ENCODE data around the gene PLCB3.

Gene PLCB3

DNA sequence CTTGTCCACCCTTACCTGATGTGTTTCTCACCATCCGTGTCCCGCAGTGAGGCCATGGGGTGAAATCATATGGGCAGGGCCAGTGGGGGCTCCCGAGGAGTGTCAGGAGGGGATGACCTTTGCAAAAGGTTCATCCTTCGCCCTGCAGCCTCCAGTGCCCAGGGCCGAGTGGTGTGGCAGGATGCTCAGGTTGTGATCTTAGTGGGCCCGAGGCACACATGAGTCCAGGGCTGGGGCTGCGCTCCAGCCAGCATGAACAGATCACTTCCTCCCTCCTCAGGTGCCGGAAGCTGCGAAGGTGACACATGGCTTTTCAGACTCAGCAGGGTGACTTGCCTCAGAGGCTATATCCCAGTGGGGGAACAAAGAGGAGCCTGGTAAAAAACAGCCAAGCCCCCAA is 13.3 kb upstream of the PLCB3 start:
- H2AFZ ChIP-seq (ENCODE audit: low read depth, low read length, severe bottlenecking) = no peak overlapping the region
- peaks cover 34% of the 10 kb centered on the region for H3F3A ChIP-seq (ENCODE audit: insufficient read depth)
- no peaks in the 10 kb centered on the region for H4K20me1 ChIP-seq (ENCODE audit: low read depth, low read length)
- peaks cover 13% of the 10 kb centered on the region; the same call in 1 of the 2 replicates for H3K79me2 ChIP-seq (ENCODE audit: insufficient read depth, low read length)
- no peaks in the 10 kb centered on the region for H3K9me2 ChIP-seq (replicated peaks; ENCODE audit: insufficient read depth, low read length)
- no peak overlapping the region for H3K4me2 ChIP-seq (ENCODE audit: low read depth, low read length, poor library complexity, severe bottlenecking)
- H3K36me3 ChIP-seq (ENCODE audit: low read length) = no peaks in the 10 kb centered on the region
- no peak overlapping the region for H3K4me3 ChIP-seq (ENCODE audit: insufficient read depth, low read length, poor library complexity, severe bottlenecking)
- H3K27ac ChIP-seq (ENCODE audit: low read depth, low read length) = 0 out of 2 replicates have a peak overlapping the region, but pooled peaks have one; percentile 3
- no peak overlapping the region for H3K9ac ChIP-seq (ENCODE audit: low read length)
- no peaks in the 10 kb centered on the region for H3K9me3 ChIP-seq (ENCODE audit: insufficient read depth, low read length)
- H3K27me3 ChIP-seq (ENCODE audit: low read length) = no peaks in the 10 kb centered on the region
- TF ChIP-seq EZH2phosphoT487 (conservative IDR thresholded peaks at IDR 0.05; ENCODE audit: low read length) = no peak
- TF ChIP-seq, protein P1, sequence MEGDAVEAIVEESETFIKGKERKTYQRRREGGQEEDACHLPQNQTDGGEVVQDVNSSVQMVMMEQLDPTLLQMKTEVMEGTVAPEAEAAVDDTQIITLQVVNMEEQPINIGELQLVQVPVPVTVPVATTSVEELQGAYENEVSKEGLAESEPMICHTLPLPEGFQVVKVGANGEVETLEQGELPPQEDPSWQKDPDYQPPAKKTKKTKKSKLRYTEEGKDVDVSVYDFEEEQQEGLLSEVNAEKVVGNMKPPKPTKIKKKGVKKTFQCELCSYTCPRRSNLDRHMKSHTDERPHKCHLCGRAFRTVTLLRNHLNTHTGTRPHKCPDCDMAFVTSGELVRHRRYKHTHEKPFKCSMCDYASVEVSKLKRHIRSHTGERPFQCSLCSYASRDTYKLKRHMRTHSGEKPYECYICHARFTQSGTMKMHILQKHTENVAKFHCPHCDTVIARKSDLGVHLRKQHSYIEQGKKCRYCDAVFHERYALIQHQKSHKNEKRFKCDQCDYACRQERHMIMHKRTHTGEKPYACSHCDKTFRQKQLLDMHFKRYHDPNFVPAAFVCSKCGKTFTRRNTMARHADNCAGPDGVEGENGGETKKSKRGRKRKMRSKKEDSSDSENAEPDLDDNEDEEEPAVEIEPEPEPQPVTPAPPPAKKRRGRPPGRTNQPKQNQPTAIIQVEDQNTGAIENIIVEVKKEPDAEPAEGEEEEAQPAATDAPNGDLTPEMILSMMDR (IDR thresholded peaks at IDR 0.05; ENCODE audit: insufficient read depth, low read length, poor library complexity, severe bottlenecking) = no peak

DNA sequence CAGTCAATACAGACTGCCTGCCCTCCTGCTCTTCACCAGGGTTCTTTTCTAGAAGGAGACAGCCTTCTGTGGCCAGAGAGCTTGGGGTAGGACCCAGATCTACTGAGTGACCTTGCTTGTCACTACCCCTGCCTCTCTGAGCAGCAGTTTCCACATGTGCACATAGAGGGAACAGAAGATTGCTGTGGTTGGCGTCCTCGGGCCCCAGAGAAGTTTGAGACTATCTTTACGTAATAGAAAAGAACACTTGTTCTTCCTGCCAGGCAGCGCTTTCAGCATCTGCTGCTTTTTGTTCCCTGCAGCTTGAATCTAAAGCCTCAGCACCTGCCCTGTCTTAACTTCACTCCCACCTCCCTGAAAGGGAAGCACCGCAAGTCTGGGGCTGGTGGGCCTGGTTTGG is 12.3 kb upstream of the PLCB3 start:
- no peaks in the 10 kb centered on the region for H4K20me1 ChIP-seq (ENCODE audit: low read depth, low read length)
- no peaks in the 10 kb centered on the region for H3K36me3 ChIP-seq (ENCODE audit: low read length)
- H3K4me2 ChIP-seq (ENCODE audit: low read depth, low read length, poor library complexity, severe bottlenecking) = no peak overlapping the region
- no peaks in the 10 kb centered on the region for H3K27me3 ChIP-seq (ENCODE audit: low read length)
- H3K27ac ChIP-seq (ENCODE audit: low read depth, low read length) = peak overlapping the region; percentile 3; the same call in 1 of the 2 replicates
- H2AFZ ChIP-seq (ENCODE audit: low read depth, low read length, severe bottlenecking) = no peak overlapping the region
- no peak overlapping the region for H3K9ac ChIP-seq (ENCODE audit: low read length)
- H3K9me3 ChIP-seq (ENCODE audit: insufficient read depth, low read length) = no peaks in the 10 kb centered on the region
- H3K79me2 ChIP-seq (ENCODE audit: insufficient read depth, low read length) = peaks cover 13% of the 10 kb centered on the region; the same call in 1 of the 2 replicates
- no peaks in the 10 kb centered on the region for H3K9me2 ChIP-seq (replicated peaks; ENCODE audit: insufficient read depth, low read length)
- H3F3A ChIP-seq (ENCODE audit: insufficient read depth) = peaks cover 36% of the 10 kb centered on the region
- TF ChIP-seq, protein P1 (IDR thresholded peaks at IDR 0.05; ENCODE audit: insufficient read depth, low read length, poor library complexity, severe bottlenecking) = no peak
- TF ChIP-seq EZH2phosphoT487 (conservative IDR thresholded peaks at IDR 0.05; ENCODE audit: low read length) = no peak
- H3K4me3 ChIP-seq (ENCODE audit: insufficient read depth, low read length, poor library complexity, severe bottlenecking) = no peak overlapping the region

GRCh38 chr11:64239662-64240434 is 11.5 kb upstream of the PLCB3 start:
- Histone ChIP-seq H3K9me2 (replicated peaks; ENCODE audit: insufficient read depth, low read length) (no peaks in the 10 kb centered on the region), H3F3A (ENCODE audit: insufficient read depth) (peaks cover 42% of the 10 kb centered on the region), H3K9me3 (ENCODE audit: insufficient read depth, low read length) (no peaks in the 10 kb centered on the region), H3K79me2 (ENCODE audit: insufficient read depth, low read length) (peaks cover 14% of the 10 kb centered on the region; the same call in 1 of the 2 replicates), H4K20me1 (ENCODE audit: low read depth, low read length) (no peaks in the 10 kb centered on the region), H3K27ac (ENCODE audit: low read depth, low read length) (peak overlapping the region; percentile 86), H3K9ac (ENCODE audit: low read length) (peak overlapping the region; percentile 72), H3K27me3 (ENCODE audit: low read length) (no peaks in the 10 kb centered on the region), H3K4me2 (ENCODE audit: low read depth, low read length, poor library complexity, severe bottlenecking) (peak overlapping the region; percentile 61), H3K36me3 (ENCODE audit: low read length) (no peaks in the 10 kb centered on the region), H2AFZ (ENCODE audit: low read depth, low read length, severe bottlenecking) (no peak overlapping the region), H3K4me3 (ENCODE audit: insufficient read depth, low read length, poor library complexity, severe bottlenecking) (peak overlapping the region; percentile 61)
- TF ChIP-seq, protein P1 (IDR thresholded peaks at IDR 0.05; ENCODE audit: insufficient read depth, low read length, poor library complexity, severe bottlenecking) = no peak
- no peak for TF ChIP-seq EZH2phosphoT487 (conservative IDR thresholded peaks at IDR 0.05; ENCODE audit: low read length)
